Superior temporal gyrus (tissue), 1 donor: Measurements from ENCODE around the gene OASL.
A peak's percentile ranks its signal among the peaks of the same experiment; 100 is the strongest.
"Not testable (repeated sequence)": the region's sequence is repeated elsewhere in the genome, so short reads cannot be mapped to it uniquely, and the experiment has no call there.

Experiments used
- DNase-seq: peaks from one replicate; pipeline ENCODE4 v3.0.0-alpha.2; 2016; ENCODE audit errors: extremely low spot score

Gene OASL

DNA sequence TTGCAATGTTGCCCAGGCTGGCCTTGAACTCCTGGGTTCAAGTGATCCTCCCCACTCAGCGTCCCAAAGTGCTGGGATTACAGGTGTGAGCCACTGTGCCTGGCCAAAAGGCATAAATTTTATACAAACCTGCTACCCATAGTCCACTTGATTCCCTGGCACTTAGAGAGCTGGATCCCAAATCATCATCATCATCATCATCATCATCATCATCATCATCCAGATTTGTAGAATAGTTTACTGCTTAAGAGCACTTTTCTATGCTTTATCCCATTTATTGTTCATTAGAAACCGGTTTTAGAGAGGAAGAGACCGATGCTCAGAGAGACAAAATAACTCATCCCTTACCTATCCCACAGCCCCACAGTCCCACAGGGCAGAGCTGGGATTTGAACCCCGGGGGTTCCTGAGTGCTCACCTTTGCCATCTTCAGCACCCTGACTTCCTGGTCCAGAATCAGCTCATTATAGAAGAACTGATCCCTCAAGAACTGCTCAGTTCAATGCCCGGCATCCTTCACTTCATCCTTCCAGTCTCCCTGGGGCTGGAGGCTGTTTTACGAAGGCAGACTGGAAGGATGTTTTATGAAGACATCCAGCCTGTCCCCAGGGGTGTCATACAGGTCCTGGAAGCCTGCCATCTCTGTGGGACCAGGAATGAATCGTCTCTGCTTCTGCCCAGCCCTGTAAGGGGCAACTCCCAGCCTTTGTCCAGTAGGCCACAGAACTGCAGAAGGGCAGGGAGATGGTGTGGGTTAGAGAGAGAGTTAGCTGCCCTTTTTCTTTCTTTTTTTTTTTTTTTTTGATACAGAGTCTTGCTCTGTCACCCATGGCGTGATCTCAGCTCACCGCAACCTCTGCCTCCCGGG is 20.2 kb upstream of the OASL start:
- DNase-seq, result no peak

- no peak for DNase-seq
These were observed 18.7 kb upstream of the OASL start for GRCh38 chr12:121057794-121058193.

GRCh38 chr12:121053706-121054105 is 14.7 kb upstream of the OASL start:
- DNase-seq, result no peak

DNA sequence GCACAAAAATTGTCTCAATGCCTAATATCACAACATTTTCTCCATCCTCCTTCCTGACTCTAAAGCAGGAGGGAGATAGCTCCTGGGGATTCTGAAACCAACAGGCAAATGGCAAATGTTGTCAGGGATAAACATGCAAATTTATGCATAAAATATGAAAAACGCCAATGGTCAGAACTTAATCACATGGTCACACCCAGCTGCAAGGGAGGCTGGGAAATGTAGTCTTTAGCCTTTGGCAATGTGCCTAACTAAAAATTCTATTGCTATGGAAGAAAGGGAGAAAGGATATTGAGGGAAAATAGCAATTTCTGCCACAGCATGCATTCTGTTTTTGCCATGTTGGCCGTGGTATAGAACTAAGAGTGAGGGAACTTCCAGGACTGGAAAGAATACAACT is 11.7 kb upstream of the OASL start:
- peak; percentile 39 for DNase-seq

DNA sequence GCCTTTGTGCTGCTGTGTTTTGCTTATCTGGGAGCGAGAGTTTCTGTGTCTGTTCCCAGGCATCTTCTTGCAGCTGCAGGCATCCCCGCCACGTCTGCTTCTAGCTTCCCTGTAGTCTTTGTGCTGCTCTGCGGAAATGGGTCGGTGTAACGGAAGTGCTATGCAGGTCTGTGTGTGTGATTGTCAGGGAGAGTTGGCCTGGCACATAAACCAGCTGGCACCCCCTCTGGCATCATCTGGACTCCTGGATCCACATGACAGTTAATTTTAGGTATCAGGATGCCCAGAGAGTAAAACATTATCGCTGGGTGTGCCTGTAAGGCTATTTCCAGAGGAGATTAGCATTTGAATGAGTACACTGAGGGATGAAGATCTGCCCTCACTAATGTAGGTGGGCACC is 9.4 kb upstream of the OASL start:
- DNase-seq, result no peak

DNA sequence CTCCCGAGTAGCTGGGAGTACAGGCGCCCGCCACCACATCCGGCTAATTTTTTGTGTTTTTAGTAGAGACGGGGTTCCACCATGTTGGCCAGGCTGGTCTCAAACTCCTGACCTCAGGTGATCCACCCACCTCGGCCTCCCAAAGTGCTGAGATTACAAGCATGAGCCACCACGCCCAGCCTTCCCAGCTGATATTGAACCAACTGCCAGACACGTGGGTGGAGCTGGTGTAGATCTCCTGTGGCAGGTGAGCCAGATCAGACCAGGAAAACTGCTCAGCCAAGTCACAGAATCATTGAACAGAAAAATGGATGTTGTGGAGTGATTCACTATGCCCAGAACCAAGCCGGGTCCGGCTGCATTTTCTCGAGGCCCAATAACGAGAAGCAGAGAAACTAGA is 8.4 kb upstream of the OASL start:
- not testable (repeated sequence) for DNase-seq

GRCh38 chr12:121043067-121043466 is 4.0 kb upstream of the OASL start:
- no peak for DNase-seq

DNA sequence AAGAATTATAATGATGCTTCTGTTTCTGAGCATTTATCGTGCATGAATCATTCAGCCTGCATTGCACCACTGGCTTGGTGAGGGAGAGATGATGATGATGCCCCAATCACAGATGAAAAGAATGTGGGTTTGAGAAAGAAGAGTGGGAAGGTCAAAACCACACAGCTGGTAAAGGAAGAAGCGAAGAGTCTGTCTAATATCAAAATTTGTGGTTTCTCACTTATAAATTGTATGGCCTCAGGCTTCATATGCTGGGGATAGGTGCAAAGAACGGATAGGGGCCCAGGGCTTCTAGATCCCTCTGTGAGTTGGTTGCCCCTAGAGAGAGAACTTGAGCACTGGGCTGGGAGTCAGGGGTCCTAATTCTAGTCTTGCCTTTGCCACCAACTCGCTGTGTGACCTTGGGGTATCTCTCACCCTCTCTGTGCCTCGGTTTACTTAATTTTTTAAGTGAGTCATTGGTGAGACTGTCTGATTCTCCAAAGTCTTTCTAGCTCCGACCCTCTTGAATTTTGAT is 2.2 kb downstream of the OASL start:
- DNase-seq, result no peak

- no peak for DNase-seq
These were observed 4.3 kb downstream of the OASL start for GRCh38 chr12:121034616-121035305.

- no peak for DNase-seq
These were observed 5.3 kb downstream of the OASL start for GRCh38 chr12:121033625-121034349.

DNA sequence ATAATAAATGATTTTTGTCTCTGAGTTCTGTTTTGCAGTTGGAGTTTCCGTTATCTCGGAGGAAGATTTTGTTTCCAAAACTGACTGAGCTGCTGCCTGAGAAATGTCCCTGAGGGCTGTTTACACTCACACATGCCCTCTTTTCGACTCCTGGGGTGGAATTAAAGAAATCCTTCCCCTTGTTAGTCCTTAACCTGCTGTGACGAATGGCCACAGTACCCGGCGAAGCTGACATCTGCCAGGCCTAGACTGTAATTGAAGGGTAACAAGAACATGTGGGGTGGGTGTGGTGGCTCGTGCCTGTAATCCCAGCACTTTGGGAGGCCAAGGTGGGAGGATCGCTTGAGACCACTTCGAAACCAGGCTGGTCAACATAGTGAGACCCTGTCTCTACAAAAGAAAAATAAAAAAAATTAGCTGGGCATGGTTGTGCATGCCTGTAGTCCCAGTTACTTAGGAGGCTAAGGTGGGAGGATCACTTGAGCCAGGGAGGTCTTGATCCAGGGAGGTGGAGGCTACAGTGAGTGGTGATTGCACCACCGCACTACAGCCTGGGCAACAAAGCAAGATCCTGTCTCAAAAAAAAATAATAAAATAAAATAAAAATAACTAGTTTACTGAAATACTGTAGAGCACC is 8.4 kb downstream of the OASL start:
- DNase-seq, result no peak

GRCh38 chr12:121026274-121027045 is 12.6 kb downstream of the OASL start:
- DNase-seq, result no peak

DNA sequence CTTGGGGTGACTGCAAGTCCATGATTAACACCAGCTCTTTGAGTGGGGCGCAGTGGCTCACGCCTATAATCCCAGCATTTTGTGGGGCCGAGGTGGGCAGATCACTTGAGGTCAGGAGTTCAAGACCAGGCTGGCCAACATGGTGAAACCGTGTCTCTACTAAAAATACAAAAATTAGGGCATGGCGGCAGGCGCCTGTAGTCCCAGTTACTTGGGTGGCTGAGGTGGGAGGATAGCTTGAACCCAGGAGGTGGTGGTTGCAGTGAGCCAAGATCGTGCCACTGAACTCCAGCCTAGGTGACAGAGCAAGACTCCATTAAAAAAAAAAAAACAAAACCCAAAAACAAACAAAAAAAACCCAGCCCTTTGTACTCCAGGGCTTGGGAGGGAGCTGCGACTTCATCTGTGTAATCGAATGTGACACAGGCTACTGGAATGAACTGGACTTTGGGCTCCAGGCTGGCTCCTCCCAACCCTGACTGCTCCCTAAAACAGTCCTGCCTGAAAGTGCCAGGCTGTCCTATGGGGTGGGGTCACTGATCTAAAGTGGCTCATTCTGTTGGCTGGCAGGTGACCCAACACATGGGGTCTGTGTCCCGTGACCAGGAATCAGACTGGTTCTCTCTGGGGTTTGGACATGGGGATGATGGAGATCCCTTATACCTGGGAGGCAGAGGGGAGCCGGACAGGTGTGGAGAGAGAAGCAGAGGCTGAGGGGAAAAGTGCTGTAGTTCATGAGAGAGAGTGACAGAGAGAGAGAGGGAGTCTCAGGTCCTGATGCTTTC is 13.4 kb downstream of the OASL start:
- DNase-seq, result no peak

- no peak for DNase-seq
These were observed 15.2 kb downstream of the OASL start for GRCh38 chr12:121023799-121024198.

DNA sequence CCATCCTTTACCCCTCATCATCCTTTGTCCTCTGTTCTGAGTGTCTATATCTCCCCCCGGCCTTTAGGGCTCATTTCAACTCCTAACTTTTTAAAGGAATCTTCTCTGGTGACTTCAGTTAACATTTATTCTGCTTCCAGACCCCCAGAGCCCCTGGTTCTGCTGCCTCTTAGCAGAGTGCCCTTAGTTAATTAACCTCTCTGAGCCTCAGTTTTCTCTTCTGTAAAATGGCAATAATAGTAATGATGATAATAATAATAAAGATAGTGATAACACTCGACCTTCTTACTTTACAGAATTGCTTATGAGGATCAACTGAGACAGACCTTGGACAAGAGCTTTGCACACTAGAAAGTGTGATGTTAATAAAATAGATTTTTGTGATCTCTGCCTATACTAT is 16.3 kb downstream of the OASL start:
- DNase-seq, result no peak

DNA sequence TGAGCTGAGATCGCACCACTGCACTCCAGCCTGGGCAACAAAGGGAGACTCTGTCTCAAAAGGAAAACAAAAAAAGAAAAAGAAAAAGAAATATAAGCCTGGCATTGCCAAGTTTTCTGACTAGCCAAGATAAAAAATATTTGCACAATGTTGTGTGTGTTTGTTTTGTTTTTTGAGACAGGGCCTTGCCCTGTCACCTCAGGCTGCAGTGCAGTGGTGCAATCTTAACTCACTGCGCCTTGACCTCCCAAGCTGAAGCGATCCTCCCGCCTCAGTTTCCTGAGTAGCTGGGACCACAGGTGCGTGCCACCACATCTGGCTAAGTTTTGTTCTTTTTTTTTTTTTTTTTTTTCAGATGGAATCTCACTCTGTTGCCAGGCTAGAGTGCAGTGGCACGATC is 17.3 kb downstream of the OASL start:
- DNase-seq, result no peak

DNA sequence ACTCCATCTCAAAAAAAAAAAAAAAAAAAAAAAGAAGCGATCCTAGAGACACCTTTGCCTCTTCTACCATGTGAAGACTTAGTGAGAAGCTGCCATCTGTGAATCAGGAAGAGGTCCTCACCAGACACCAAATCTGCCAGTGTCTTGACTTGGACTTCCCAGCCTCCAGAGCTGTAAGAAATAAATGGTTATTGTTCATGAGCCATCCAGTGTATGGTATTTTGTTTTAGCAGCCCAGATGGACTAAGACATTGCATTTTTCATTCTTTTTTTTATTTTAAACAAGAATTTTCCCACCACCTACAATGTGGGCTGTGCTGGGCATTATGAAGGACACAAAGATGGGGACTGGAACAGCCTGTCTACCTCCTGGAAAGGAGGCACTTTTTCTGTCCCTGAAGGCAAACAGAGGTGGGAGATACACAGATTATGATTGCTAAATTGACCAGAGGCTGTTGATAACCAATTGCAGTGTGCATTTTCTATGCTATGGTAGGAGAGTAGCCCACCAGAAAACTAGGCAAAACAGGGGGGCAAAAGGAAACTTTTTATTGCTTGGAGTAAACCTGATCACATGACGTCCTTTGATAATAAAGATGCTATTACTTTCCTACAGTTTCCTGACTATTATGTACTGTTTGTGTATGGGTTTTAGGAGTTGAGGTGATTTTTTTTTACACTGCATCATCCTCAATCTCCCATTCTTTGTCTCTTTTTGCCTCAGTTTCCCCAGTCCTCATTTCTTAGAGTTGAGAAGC is 20.0 kb downstream of the OASL start:
- DNase-seq, result no peak

DNA sequence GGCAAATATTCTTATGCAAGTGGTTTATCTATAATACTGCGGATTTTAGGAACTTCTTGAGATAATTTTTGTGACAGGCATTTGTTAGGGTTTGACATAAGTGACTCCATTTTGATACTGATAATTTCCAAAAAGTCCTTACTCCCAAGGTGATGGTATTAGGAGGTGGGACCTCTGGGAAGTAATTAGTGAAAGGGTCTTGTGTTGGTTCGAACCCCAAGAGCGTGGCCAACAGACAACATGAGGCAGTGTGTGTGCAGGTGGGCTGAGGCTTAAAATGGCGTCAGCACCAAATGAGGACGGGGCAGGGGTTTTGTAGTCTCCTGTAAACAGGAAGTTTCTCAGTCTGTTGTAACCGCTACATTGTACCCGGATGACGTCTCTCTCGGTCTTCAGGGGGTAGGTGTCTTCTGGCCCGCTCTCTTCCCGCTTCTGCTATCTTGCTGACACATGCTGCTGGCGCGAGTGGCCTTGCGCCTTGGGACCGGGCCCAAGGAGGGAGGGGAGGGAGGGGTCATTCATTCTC is 21.0 kb downstream of the OASL start:
- no peak for DNase-seq
